Superior temporal gyrus (tissue), 1 donor: ENCODE measurements around the gene LRRC41.
"Not testable (repeated sequence)": the region's sequence is repeated elsewhere in the genome, so short reads cannot be mapped to it uniquely, and the experiment has no call there.

Source experiments
- DNase-seq: peaks from one replicate; pipeline ENCODE4 v3.0.0-alpha.2; 2016; ENCODE audit errors: extremely low spot score

The LRRC41 gene, protein sequence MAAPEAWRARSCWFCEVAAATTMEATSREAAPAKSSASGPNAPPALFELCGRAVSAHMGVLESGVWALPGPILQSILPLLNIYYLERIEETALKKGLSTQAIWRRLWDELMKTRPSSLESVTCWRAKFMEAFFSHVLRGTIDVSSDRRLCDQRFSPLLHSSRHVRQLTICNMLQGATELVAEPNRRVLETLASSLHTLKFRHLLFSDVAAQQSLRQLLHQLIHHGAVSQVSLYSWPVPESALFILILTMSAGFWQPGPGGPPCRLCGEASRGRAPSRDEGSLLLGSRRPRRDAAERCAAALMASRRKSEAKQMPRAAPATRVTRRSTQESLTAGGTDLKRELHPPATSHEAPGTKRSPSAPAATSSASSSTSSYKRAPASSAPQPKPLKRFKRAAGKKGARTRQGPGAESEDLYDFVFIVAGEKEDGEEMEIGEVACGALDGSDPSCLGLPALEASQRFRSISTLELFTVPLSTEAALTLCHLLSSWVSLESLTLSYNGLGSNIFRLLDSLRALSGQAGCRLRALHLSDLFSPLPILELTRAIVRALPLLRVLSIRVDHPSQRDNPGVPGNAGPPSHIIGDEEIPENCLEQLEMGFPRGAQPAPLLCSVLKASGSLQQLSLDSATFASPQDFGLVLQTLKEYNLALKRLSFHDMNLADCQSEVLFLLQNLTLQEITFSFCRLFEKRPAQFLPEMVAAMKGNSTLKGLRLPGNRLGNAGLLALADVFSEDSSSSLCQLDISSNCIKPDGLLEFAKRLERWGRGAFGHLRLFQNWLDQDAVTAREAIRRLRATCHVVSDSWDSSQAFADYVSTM

DNA sequence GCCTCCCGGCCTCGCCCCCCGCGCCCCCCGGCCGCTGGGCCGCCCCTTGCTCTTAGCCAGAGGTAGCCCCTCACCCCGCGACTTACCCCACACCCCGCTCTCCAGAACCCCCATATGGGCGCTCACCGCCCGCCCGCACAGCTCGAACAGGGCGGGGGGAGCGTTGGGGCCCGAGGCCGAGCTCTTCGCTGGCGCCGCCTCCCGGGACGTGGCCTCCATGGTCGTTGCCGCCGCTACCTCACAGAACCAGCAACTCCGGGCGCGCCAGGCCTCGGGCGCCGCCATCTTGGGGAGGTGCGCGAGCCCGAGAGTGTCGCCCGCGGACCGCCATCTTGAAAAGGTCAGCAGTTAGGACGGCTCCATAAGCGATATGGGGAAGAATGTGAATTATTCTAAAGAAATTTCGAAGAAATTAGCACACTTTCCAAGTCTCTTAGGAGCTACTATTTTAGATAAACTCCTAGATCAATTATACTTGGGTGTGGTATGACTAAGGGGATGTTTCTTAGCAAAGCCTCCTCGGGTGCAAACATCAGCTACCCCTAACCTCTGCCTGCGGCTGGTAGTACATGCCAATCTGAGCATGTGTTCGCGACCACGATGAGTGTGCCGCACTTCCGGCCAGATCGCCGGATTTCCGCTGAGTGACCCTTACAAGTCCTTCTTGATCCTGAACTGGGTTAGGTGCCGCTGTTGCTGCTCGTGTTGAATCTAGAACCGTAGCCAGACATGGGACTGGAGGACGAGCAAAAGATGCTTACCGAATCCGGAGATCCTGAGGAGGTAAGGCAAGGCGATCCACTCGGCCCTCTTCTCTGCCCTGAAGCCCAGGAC, at the start of gene LRRC41, which contains the start of gene UQCRH:
LRRC41 (minus strand) TSS at position 579 of the 834 bp plus-strand sequence; CDS start at position 285, 294 bp downstream.
UQCRH (plus strand) TSS at position 661 of the 834 bp plus-strand sequence; CDS start at position 730, 69 bp downstream.
- peak; percentile 99 for DNase-seq

DNA sequence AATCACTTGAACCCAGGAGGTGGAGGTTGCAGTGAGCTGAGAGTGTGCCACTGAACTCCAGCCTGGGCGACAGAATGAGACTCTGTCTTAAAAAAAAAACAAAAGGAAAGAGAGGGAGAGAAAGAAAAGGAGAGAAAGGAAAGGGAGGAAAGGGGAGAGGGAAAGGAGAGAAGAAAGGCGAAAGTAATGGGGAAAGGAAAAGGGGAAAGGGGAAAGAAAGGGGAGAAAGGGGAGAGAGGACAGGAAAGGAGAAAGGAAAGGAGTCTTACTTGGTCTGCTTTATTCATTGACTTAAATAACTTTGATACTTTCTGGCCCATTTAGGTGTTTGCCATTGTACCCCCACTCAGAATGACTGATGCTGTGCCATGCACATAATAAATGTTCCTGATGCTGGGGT, 48.9 kb upstream of the LRRC41 start:
- DNase-seq: no peak

DNA sequence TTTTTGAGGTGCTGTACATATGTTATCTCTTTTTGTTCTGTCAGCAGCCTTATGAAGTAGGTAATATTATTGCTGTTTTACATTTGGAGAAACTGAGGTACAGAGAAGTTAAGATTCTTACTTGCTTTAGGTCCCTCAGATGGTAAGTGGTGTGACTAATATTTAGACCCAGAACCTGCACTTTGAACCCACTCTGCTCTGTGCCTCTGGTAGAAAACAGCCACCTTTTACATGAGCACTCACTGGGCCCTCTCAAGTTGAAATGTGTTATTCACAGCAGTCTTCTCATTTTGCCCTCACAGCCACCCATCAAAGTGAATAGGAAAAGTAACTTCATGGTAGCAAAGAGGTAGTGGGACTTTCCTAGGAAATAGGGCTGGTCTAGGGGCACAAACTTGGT, 41.9 kb upstream of the LRRC41 start:
- DNase-seq: no peak

DNA sequence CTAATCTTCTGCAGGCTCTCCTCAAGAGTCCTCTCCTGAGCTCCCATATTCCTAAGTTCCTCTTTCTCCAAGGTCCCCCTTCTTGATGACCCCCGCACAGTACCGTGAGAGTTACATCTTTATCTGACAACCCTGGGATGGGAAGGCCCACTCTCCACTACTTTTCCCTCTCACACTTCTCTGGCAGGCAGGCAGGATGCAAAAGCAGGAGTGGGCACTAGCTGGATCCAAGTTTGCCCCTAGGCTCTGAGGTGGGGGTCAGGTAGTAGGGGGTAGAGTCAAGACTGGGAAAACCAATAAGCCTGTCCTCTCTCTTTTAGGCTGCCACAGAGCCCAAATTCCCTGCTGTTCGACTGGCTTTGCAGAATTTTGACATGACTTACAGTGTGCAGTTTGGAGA, 41.1 kb upstream of the LRRC41 start:
- no peak for DNase-seq

DNA sequence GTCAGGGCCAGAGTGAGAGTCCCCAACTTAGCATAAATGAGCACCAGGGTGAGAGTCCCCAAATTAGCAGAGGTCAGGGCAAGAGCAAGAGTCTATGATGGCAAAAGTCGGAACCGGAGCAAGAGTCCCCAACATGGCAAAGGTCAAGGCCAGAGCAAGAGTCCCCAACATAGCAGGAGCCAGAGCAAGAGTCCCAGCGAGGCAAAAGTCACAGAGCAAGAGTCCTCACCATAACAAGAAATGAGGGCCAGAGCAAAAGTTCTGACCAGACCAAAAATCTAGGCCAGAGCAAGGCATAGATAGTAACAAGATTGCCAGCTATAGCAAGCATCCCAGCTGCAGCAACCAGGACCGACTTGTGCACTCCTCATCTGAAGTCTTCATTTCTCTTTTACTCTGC, 40.3 kb upstream of the LRRC41 start:
- DNase-seq: no peak

DNA sequence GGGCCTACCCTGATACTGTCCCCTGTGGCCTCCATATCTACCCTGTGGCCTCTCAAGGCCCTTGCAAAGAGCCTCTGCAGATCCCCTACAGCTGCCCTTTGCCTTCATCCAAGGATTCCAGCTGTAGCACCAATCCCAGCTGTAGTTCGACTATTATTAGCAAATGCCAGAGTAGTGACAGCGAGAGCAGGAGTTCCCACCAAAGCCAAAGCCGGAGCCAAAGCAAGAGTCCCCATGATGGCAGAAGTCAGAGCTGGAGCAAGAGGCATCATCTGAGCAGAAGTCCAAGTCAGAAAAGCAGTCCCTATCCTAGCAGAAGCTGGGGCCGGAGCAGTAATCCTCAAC, 39.9 kb upstream of the LRRC41 start:
- no peak for DNase-seq

DNA sequence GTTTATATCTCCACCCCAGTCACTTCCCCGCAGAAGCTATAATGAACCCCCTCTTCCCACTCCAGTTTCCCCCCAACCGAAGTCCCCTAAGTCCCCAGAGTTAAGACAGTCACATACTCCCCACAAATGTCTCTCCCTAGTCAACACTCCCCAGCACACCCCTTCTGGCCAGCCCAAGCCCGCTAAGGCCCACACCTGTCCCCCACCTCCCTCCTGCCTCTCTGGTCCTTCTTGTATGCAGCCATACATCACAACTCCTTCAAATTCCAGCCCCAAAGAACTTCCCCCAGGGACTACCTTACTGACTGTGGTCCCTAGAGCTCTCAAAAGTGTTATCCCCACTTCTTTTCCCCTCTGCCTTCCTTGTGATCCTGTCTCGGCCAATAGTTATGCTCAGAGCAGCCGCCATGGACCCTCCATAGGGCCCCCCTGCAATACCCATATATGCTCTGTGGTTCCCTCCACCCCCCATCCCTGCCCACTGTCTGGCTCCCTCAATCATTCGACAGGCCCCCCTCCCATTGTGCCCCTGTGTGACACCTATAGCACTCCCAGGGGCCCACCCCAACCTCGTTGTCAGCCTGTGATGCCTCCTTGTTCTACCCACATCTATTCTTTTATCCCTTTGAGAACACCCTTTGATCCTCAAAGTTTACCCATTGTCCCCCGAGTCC, 39.4 kb upstream of the LRRC41 start:
- DNase-seq: no peak

DNA sequence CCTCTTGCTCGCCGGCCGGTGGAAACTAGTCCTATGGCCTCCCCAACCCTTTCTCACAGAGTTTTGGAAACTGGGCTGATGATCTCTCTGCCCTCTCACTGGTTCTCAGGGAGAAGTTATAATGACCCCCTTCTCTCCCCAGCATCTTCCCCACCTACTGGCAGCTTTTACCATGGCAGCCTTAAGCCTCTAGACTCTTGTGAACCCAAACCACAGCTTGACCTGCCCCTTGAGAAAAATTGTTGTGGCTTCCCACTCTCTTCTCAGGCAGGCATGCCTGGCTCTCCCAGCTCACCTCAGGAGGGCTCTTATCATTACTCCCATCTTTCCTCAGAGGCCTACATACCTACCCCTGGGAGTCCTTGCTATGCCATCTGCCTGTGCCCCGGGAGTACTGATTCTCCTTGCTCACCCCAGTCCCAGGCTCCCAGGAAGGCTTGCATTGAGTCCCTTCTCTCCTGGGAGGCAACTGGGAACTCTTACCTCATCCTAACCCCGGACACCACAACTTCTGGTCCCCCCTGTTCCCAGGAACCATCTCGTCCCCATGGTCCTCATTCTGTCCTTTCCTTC, 38.8 kb upstream of the LRRC41 start:
- DNase-seq: no peak

DNA sequence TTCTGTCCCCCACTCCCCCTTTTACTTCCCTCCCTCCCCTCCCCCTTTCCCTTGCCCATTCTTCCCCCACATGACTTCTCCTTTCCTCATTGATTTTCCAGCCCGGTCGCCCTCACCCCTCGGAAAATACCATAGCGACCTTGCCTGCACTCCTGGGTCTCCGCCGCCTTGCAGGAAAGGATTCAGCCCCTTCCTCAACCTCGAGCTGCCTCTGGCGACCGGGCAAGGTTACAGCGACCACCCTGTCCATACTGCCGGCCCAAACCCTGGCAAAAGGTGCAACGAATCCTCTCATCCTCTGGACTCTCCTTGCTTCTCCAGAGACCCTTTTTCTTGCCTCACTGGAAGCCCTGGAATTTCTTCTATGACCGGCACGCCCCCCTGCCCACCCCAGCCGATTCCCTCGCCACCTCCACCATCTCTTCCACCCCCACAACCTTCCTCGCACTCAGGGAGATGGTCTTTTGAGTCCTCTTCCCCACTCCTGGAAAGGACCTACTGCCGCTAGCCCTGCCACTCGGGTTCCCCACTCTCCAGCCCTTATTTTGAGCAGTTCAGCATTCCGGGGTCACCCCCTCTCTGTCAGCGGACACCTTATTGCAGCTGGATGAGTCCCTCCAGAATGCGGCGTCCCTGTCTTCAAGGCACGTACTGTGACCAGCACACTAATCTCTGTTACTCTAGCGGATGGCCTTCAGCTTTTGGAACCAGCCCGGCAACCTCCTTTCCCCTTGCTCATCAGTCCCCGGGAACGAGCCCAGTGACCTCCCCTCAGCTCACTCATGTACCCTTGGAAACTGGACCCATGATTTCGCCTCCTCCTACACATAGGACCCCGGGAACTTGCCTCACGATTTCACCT, 38.0 kb upstream of the LRRC41 start:
- no peak for DNase-seq

DNA sequence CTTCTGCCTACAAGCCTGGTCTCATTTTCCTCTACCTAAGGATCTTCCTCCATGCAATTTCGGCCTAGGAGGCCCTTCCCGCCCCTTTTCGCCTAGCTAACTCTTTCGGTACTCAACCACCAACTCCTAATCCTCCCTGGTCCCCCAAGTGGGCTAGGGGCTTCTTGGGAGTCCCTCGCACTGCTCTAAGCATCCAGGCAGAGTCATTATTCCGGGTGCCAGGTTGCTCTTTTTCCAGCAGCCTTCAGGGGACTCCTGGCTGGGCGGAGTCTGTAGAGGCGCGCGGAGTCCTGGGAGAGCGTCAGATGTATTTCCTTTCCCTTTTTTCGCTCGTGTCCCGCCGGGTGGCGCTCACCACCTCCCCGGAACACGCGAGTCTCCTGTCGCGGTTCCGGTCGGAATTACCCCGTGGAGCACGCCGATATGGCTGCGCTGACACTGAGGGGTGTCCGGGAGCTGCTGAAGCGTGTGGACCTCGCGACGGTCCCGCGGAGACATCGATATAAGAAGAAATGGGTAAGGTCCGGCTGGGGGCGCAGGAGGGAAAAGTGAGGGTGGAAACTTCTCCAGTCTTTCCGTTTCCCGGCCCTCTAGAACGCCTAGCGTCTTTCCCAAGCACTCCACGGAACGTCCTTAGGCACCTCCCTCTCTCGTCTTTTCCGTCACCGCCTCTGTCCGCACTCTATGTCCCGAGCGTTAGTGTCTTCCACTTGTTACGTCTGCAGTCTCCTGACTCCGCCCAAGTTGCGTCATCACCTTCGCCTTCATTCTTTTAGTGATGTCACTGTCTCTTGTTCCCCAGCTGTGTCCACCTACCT, 37.2 kb upstream of the LRRC41 start, which contains the start of gene NSUN4:
NSUN4 (plus strand) TSS at position 404 of the 818 bp plus-strand sequence; CDS start at position 424, 20 bp downstream.
- DNase-seq: peak; percentile 95

DNA sequence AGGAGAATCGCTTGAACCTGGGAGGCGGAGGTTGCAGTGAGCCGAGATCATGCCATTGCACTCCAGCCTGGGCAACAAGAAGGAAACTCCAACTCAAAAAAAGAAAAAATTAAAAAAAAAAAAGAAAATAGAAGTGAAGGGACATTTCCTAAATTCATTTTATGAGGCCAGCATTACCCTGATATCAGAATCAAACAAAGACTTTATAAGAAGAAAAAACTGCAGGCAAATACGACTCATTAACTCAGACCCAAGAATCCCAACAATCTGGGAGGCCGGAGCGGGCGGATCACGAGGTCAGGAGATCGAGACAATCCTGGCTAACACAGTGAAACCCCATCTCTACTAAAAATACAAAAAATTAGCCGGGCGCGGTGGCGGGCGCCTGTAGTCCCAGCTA, 34.0 kb upstream of the LRRC41 start:
- DNase-seq: not testable (repeated sequence)

DNA sequence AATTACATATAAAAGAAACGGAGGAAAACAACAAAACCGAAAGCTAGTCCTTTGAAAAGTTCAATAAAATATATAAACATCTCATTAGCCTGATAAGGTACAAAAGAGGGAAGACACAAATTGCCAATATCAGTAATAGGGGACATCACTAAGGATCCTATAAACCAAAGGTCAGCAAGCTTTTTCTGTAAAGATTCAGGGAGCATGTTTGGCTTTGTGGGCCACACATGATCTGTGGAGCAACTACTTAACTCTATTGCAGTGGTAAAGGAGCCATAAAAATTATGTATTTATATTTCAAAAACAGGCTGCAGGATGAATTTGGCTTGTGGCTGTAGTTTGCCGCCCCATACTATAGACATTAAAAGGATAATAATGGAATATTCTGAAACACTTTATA, 31.7 kb upstream of the LRRC41 start:
- DNase-seq: no peak

DNA sequence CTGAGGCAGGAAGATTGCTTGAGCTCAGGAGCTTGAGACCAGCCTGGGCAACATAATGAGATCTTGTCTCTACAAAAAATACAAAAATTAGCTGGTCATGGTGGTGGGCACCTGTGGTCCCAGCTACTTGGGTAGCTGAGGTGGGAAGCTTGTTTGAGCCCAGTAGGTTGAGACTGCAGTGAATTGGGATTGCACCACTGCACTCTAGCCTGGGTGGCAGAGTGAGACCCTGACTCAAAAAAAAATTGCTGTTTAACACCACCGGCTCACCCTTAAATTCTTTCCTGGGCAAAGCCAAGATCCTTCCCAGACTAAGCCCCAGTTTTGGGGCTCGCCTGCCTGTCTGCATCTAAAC, 30.6 kb upstream of the LRRC41 start:
- no peak for DNase-seq

DNA sequence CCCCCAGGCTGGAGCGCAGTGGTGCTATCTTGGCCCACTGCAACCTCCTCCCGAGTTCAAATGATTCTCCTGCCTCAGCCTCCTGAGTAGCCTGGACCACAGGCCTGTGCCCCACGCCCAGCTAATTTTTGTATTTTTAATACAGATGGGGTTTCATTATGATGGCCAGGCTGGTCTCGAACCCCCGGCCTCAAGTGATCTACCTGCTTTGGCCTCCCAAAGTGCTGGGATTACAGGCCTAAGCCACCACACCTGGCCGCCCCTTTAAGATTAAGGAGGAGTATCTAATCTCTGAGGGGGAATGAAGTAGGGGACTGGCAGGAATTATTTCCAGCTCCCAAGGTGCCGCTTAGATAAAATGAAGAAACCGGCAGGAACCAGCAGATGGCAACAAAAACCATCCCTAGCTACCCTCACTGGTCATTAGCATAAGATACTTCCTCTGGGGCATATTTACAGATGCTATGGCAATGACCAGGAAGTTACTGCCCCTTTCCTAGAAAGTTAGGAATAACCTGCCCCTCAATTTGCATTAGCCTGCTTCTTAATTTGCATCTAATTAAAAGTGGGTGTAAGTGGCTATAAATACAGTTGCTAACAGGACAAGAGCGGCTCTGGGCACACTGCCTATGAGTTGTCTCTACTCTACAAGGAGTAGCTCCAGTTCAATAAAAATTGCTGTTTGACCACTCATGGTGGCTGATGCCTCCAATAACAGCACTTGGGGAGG, 30.0 kb upstream of the LRRC41 start:
- no peak for DNase-seq

DNA sequence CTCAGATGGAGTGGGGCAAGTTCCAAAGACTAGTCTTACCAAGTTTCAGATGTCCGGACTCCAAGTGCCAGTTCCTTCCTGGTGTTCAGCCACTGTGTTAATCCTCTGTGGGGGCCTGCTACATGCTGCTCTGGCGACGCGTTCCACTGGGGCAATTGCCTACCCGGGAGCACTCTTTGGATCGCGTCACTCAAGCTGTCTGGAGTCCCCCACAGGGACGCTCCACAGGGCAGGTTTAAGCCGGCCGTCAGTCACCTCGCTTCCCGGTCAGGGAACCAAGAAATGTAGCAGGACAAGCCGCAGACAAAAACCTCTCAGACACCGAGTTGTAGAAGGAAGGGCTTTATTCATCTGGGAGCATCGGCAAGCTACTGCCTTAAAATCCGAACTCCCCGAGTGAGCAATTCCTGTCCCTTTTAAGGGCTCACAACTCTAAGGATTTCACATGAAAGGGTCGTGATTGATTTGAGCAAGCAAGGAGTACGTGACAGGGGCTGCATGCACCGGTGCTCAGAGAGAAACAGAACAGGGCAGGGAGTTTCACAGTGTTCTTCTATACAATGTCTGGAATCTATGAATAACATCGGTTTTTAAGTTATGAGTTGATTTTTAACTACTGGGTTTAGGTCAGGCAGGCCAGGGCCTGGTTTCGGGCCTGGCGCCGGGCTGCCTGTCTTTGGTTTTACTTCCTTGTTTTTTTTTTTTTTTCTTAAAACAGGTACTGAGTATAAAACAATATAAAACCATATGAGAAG, 28.5 kb upstream of the LRRC41 start:
- DNase-seq: not testable (repeated sequence)

DNA sequence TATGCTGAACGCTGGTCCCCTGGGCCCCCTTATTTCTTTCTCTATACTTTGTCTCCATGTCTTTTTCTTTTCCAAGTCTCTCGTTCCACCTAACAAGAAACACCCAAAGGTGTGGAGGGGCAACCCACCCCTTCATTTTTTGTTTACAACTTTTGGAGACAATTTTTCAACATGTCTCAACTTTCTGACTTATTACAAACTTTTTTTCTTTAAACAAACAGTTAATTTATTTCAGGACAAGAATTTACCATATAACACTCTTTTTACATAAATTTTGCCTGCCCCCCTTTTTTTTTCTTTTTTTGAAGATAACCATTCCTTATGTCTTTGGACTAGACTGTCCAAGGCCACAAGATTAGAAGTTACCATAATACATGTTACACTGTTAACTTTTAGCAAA, 27.0 kb upstream of the LRRC41 start:
- not testable (repeated sequence) for DNase-seq

DNA sequence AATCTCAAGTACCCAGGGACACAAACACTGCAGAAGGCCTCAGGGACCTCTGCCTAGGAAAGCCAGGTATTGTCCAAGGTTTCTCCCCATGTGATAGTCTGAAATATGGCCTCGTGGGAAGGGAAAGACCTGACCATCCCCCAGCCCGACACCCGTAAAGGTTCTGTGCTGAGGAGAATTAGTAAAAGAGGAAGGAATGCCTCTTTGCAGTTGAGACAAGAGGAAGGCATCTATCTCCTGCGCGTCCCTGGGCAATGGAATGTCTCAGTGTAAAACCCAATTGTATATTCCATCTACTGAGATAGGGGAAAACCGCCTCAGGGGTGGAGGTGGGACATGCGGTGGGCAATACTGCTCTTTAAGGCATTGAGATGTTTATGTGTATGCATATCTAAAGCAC, 26.4 kb upstream of the LRRC41 start:
- not testable (repeated sequence) for DNase-seq

DNA sequence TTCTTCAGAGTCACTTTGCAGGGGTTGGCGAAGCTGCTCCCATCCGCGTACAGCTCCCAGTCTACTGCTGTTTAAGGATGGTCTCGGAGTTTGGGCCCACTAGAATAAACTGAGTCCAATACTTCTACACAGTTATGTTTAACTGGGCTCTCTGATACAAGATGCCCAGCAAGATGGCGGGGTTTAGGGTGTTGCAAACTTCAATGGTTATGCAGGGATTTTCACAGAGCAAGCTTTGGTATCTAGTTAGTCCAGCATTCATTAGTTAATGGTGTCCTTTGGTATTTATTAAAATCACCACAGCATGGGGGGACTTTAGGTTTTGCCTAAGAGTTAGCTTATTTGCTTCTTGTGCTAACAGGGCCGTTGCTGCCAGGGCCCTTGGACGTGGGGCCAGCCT, 24.8 kb upstream of the LRRC41 start:
- DNase-seq: not testable (repeated sequence)
